HG02970 (cell line): ENCODE results near the gene SCAPER.

ENCODE experiments used
- ATAC-seq: cut with Tn5 transposase; IDR thresholded peaks from one replicate; pipeline ENCODE4 v1.9.1; 2021; ENCODE audit warnings: mild to moderate bottlenecking, moderate library complexity, moderate number of reproducible peaks; ENCODE audit not compliant: unreplicated experiment, low FRiP score

Gene SCAPER

GRCh38 chr15:76380249-76380648 lies 524.9 kb downstream of the SCAPER start:
- ATAC-seq: no peak

- ATAC-seq: no peak
Measured at GRCh38 chr15:76378691-76379090, 526.4 kb downstream of the SCAPER start.

GRCh38 chr15:76377751-76378150 lies 527.4 kb downstream of the SCAPER start:
- no peak for ATAC-seq

- ATAC-seq: no peak
Measured at GRCh38 chr15:76377217-76377616, 527.9 kb downstream of the SCAPER start.

GRCh38 chr15:76376816-76377215 lies 528.3 kb downstream of the SCAPER start:
- ATAC-seq: no peak

- ATAC-seq: no peak
Measured at GRCh38 chr15:76376029-76376428, 529.1 kb downstream of the SCAPER start.

GRCh38 chr15:76368122-76368621 lies 537.0 kb downstream of the SCAPER start:
- no peak for ATAC-seq

GRCh38 chr15:76366714-76367113 lies 538.4 kb downstream of the SCAPER start:
- no peak for ATAC-seq

GRCh38 chr15:76363251-76363650 lies 541.9 kb downstream of the SCAPER start:
- ATAC-seq: no peak

- ATAC-seq: no peak
Measured at GRCh38 chr15:76360416-76360815, 544.7 kb downstream of the SCAPER start.

GRCh38 chr15:76359152-76359551 lies 546.0 kb downstream of the SCAPER start:
- no peak for ATAC-seq

- no peak for ATAC-seq
Measured at GRCh38 chr15:76358453-76358852, 546.7 kb downstream of the SCAPER start.

GRCh38 chr15:76354823-76355440 lies 550.2 kb downstream of the SCAPER start:
- ATAC-seq: no peak

- no peak for ATAC-seq
Measured at GRCh38 chr15:76353903-76354302, 551.2 kb downstream of the SCAPER start.

GRCh38 chr15:76353023-76353577 lies 552.0 kb downstream of the SCAPER start:
- ATAC-seq: no peak

- no peak for ATAC-seq
Measured at GRCh38 chr15:76349301-76350070, 555.7 kb downstream of the SCAPER start.

- no peak for ATAC-seq
Measured at GRCh38 chr15:76347482-76348055, 557.6 kb downstream of the SCAPER start.

- ATAC-seq: no peak
Measured at GRCh38 chr15:76346669-76347481, 558.3 kb downstream of the SCAPER start.

GRCh38 chr15:76345880-76346668 lies 559.1 kb downstream of the SCAPER start:
- ATAC-seq: no peak

GRCh38 chr15:76345583-76345879 lies 559.6 kb downstream of the SCAPER start:
- no peak for ATAC-seq
